Ecto neural progenitor cell (in vitro differentiated cells): ENCODE measurements around the gene PHLDA1.

ENCODE experiments used
- DNase-seq: peaks from one replicate; pipeline ENCODE4 v3.0.0-alpha.2; 2018; ENCODE audit warnings: low spot score

The PHLDA1 gene

GRCh38 chr12:76037130-76038103 is 5.8 kb upstream of the PHLDA1 start:
- DNase-seq: no peak

- no peak for DNase-seq
Measured at GRCh38 chr12:76035045-76035444, 3.5 kb upstream of the PHLDA1 start.

GRCh38 chr12:76033081-76034011 is 1.8 kb upstream of the PHLDA1 start:
- DNase-seq: no peak

GRCh38 chr12:76032043-76032981 is 736 bp upstream of the PHLDA1 start:
- DNase-seq: peak; percentile 60

- DNase-seq: no peak
Measured at GRCh38 chr12:76031081-76031413, 529 bp downstream of the PHLDA1 start.

GRCh38 chr12:76030341-76031080 is 1.1 kb downstream of the PHLDA1 start:
- peak; percentile 71 for DNase-seq

GRCh38 chr12:76029982-76030340 is 1.6 kb downstream of the PHLDA1 start:
- no peak for DNase-seq

GRCh38 chr12:76028571-76029277 is 2.9 kb downstream of the PHLDA1 start:
- no peak for DNase-seq

GRCh38 chr12:76026643-76027063 is 4.9 kb downstream of the PHLDA1 start:
- DNase-seq: no peak

GRCh38 chr12:76025601-76026575 is 5.7 kb downstream of the PHLDA1 start:
- DNase-seq: no peak

- DNase-seq: no peak
Measured at GRCh38 chr12:76024942-76025600, 6.5 kb downstream of the PHLDA1 start.

GRCh38 chr12:76024102-76024781 is 7.3 kb downstream of the PHLDA1 start:
- DNase-seq: no peak

- no peak for DNase-seq
Measured at GRCh38 chr12:76023069-76023690, 8.4 kb downstream of the PHLDA1 start.

- no peak for DNase-seq
Measured at GRCh38 chr12:76022506-76022905, 9.1 kb downstream of the PHLDA1 start.

- DNase-seq: no peak
Measured at GRCh38 chr12:76020731-76021672, 10.6 kb downstream of the PHLDA1 start.

GRCh38 chr12:76020281-76020680 is 11.3 kb downstream of the PHLDA1 start:
- no peak for DNase-seq
